Stomach smooth muscle (tissue), 2 donors: ENCODE data around the gene SIK3.
"Not testable (repeated sequence)": the region's sequence is repeated elsewhere in the genome, so short reads cannot be mapped to it uniquely, and the experiment has no call there.

Source experiments
- H3K27ac ChIP-seq: one replicate; pipeline ENCODE4 v1.7.0; 2013; ENCODE audit warnings: mild to moderate bottlenecking, low read length, inconsistent platforms
- H3K27me3 ChIP-seq, 2 donors: one replicate each; pipeline ENCODE4 v1.7.0; 2013; ENCODE audit warnings: low read length in 2 of 2; ENCODE audit not compliant: insufficient read depth in 2 of 2, control insufficient read depth in 1 of 2
- H3K36me3 ChIP-seq, 2 donors: one replicate each; pipeline ENCODE4 v1.7.0; 2013; ENCODE audit warnings: low read length in 2 of 2; ENCODE audit not compliant: control insufficient read depth in 2 of 2, insufficient read depth in 2 of 2
- H3K4me1 ChIP-seq: one replicate; pipeline ENCODE4 v1.7.0; 2013; ENCODE audit warnings: low read length; ENCODE audit not compliant: control insufficient read depth, insufficient read depth
- H3K4me3 ChIP-seq, 2 donors: one replicate each; pipeline ENCODE4 v1.7.0; 2013; ENCODE audit warnings: low read length in 2 of 2
- H3K9ac ChIP-seq, 2 donors: one replicate each; pipeline ENCODE4 v1.7.0; 2013; ENCODE audit warnings: low read length in 2 of 2, mild to moderate bottlenecking in 1 of 2
- H3K9me3 ChIP-seq, 2 donors: one replicate each; pipeline ENCODE4 v1.7.0; 2013; ENCODE audit warnings: low read length in 2 of 2; ENCODE audit not compliant: control insufficient read depth in 2 of 2
- donor health status: healthy.
- donor health status: Pancreatic carcinoma.

SIK3 gene

GRCh38 chr11:116807601-116808261 lies 290.5 kb downstream of the SIK3 start:
- H3K27ac ChIP-seq = no peak overlapping the region

GRCh38 chr11:116804001-116804400 lies 294.2 kb downstream of the SIK3 start:
- Histone ChIP-seq H3K27ac (no peak overlapping the region), H3K27me3 (peaks cover 0 to 2% of the 10 kb centered on the region in 2 donors), H3K4me1 (no peaks in the 10 kb centered on the region), H3K9me3 (no peaks in the 10 kb centered on the region), H3K4me3 (no peak overlapping the region), H3K36me3 (no peaks in the 10 kb centered on the region), H3K9ac (no peak overlapping the region)

More at GRCh38 chr11:116807601-116808261, 290.5 kb downstream of the SIK3 start:
- no peak overlapping the region for H3K4me3 ChIP-seq
- no peak overlapping the region for H3K9ac ChIP-seq
- peaks cover 0 to 2% of the 10 kb centered on the region in 2 donors for H3K27me3 ChIP-seq
- H3K4me1 ChIP-seq = no peaks in the 10 kb centered on the region
- H3K9me3 ChIP-seq = no peaks in the 10 kb centered on the region
- no peaks in the 10 kb centered on the region for H3K36me3 ChIP-seq

- H3K27ac ChIP-seq, H3K36me3 ChIP-seq, H3K4me3 ChIP-seq, H3K9me3 ChIP-seq, H3K4me1 ChIP-seq, H3K9ac ChIP-seq, H3K27me3 ChIP-seq: not testable (repeated sequence)
Observed at GRCh38 chr11:116801662-116802061, 296.6 kb downstream of the SIK3 start.

- Histone ChIP-seq H3K4me1 (no peaks in the 10 kb centered on the region), H3K9ac (no peak overlapping the region), H3K9me3 (no peaks in the 10 kb centered on the region), H3K27me3 (no peaks in the 10 kb centered on the region), H3K27ac (no peak overlapping the region), H3K4me3 (no peak overlapping the region), H3K36me3 (no peaks in the 10 kb centered on the region)
Observed at GRCh38 chr11:116800610-116801009, 297.6 kb downstream of the SIK3 start.

- Histone ChIP-seq H3K9me3 (no peaks in the 10 kb centered on the region), H3K27ac (no peak overlapping the region), H3K4me3 (no peak overlapping the region), H3K27me3 (no peaks in the 10 kb centered on the region), H3K36me3 (no peaks in the 10 kb centered on the region), H3K9ac (no peak overlapping the region), H3K4me1 (no peaks in the 10 kb centered on the region)
Observed at GRCh38 chr11:116798368-116798767, 299.9 kb downstream of the SIK3 start.

GRCh38 chr11:116797816-116798215 lies 300.4 kb downstream of the SIK3 start:
- H3K9ac ChIP-seq = no peak overlapping the region

GRCh38 chr11:116796548-116796947 lies 301.7 kb downstream of the SIK3 start:
- Histone ChIP-seq H3K36me3 (no peaks in the 10 kb centered on the region), H3K27me3 (no peaks in the 10 kb centered on the region), H3K9ac (no peak overlapping the region), H3K27ac (no peak overlapping the region), H3K4me3 (no peak overlapping the region), H3K9me3 (no peaks in the 10 kb centered on the region), H3K4me1 (peaks cover 4% of the 10 kb centered on the region)

More at GRCh38 chr11:116797816-116798215, 300.4 kb downstream of the SIK3 start:
- no peak overlapping the region for H3K27ac ChIP-seq
- H3K4me1 ChIP-seq = no peaks in the 10 kb centered on the region
- no peaks in the 10 kb centered on the region for H3K27me3 ChIP-seq
- H3K36me3 ChIP-seq = no peaks in the 10 kb centered on the region
- no peaks in the 10 kb centered on the region for H3K9me3 ChIP-seq
- no peak overlapping the region for H3K4me3 ChIP-seq

GRCh38 chr11:116794851-116795250 lies 303.4 kb downstream of the SIK3 start:
- H3K27ac ChIP-seq = no peak overlapping the region
- H3K4me1 ChIP-seq = peaks cover 7% of the 10 kb centered on the region
- no peaks in the 10 kb centered on the region for H3K27me3 ChIP-seq
- H3K9me3 ChIP-seq = no peaks in the 10 kb centered on the region
- no peak overlapping the region for H3K4me3 ChIP-seq
- H3K36me3 ChIP-seq = no peaks in the 10 kb centered on the region
- H3K9ac ChIP-seq = no peak overlapping the region

GRCh38 chr11:116793772-116794097 lies 304.5 kb downstream of the SIK3 start:
- Histone ChIP-seq H3K36me3 (no peaks in the 10 kb centered on the region), H3K9ac (no peak overlapping the region), H3K27me3 (no peaks in the 10 kb centered on the region), H3K4me3 (no peak overlapping the region), H3K4me1 (peaks cover 7% of the 10 kb centered on the region), H3K27ac (no peak overlapping the region), H3K9me3 (no peaks in the 10 kb centered on the region)
